Measurements from ENCODE around the gene ABCB1. TPM values are rescaled to one million over a fixed set of nuclear protein-coding genes. Genes with fewer than 3 reads are reported as not detected.

The ABCB1 gene
- polyA plus RNA-seq, 1 donor (not counting 4 experiments of a cell fraction or from before 2014, with no cell fraction given) = 0.13 TPM

- H3K4me3 ChIP-seq (ENCODE audit: control insufficient read depth in 2 of 3, extremely low read depth in 1 of 3, insufficient read depth in 2 of 3, low read depth in 1 of 3, low read length in 3 of 3) = no peak overlapping the region
- H3K27ac ChIP-seq (ENCODE audit: control insufficient read depth, insufficient read depth, low read length) = no peak overlapping the region
- H3K79me2 ChIP-seq (ENCODE audit: control insufficient read depth, insufficient read depth, low read length) = no peaks in the 10 kb centered on the region
- dilution Hi-C loops (cut with MboI; ENCODE audit: extremely low pct_ligation_motif_present, low sequenced_read_pairs) = no loop called here
- TF ChIP-seq EZH2 (IDR thresholded peaks at IDR 0.05; ENCODE audit: low read length) = no peak
- no peak for TF ChIP-seq CTCF (optimal IDR thresholded peaks at IDR 0.05 in 1 of 3, IDR thresholded peaks at IDR 0.05 in 1 of 3, conservative IDR thresholded peaks at IDR 0.05 in 1 of 3; ENCODE audit: extremely low read depth in 1 of 3, insufficient read depth in 2 of 3, low read length in 3 of 3)
- no peaks in the 10 kb centered on the region for H4K20me1 ChIP-seq (ENCODE audit: control insufficient read depth, extremely low read depth, insufficient read depth, low read length)
- DNase-seq (ENCODE audit: low read depth, low spot score) (no peak), FAIRE-seq (no peak)
- H2AFZ ChIP-seq (ENCODE audit: control insufficient read depth, low read length) = no peak overlapping the region
- H3K36me3 ChIP-seq (ENCODE audit: control insufficient read depth in 2 of 2, extremely low read depth in 1 of 2, insufficient read depth in 2 of 2, low read length in 2 of 2) = no peaks in the 10 kb centered on the region
- no peaks in the 10 kb centered on the region for H3K9me1 ChIP-seq (ENCODE audit: control insufficient read depth, extremely low read depth, insufficient read depth, low read length)
- no peak overlapping the region for H3K9ac ChIP-seq (ENCODE audit: control insufficient read depth, extremely low read depth, insufficient read depth, low read length)
- no peaks in the 10 kb centered on the region for H3K27me3 ChIP-seq (ENCODE audit: control insufficient read depth, extremely low read depth, insufficient read depth, low read length)
- H3K9me3 ChIP-seq (ENCODE audit: control insufficient read depth, low read depth, low read length) = no peaks in the 10 kb centered on the region
- H3K4me1 ChIP-seq (ENCODE audit: control insufficient read depth, extremely low read depth, insufficient read depth, low read length) = peaks cover 6% of the 10 kb centered on the region
- no peak overlapping the region for H3K4me2 ChIP-seq (ENCODE audit: control insufficient read depth, extremely low read depth, insufficient read depth, low read depth, low read length)
Measured at GRCh38 chr7:87625101-87625500, 24.4 kb upstream of the ABCB1 start.

DNA sequence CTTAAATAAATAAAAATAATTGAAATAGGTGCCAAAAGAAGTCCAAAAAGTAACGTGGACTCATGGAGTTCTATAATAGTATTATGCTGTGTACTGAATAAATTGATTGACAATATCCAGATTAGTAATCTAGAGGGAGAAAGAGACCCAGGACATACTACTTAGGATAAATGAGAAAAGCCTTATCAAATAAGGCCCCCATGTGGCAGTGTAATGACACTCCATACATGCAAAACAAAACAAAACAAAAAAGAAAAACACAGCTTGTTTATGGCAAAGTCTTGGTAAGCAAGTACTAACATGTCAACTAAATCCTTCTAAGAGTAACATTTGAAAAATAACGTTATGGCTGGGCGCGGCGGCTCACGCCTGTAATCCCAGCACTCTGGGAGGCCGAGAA is 23.9 kb upstream of the ABCB1 start:
- no peak overlapping the region for H3K9ac ChIP-seq (ENCODE audit: control insufficient read depth, extremely low read depth, insufficient read depth, low read length)
- H3K27me3 ChIP-seq (ENCODE audit: control insufficient read depth, extremely low read depth, insufficient read depth, low read length) = no peaks in the 10 kb centered on the region
- no peak overlapping the region for H3K27ac ChIP-seq (ENCODE audit: control insufficient read depth, insufficient read depth, low read length)
- no peak overlapping the region for H3K4me2 ChIP-seq (ENCODE audit: control insufficient read depth, extremely low read depth, insufficient read depth, low read depth, low read length)
- no peak overlapping the region for H2AFZ ChIP-seq (ENCODE audit: control insufficient read depth, low read length)
- H3K36me3 ChIP-seq (ENCODE audit: control insufficient read depth in 2 of 2, extremely low read depth in 1 of 2, insufficient read depth in 2 of 2, low read length in 2 of 2) = no peaks in the 10 kb centered on the region
- peaks cover 6% of the 10 kb centered on the region for H3K4me1 ChIP-seq (ENCODE audit: control insufficient read depth, extremely low read depth, insufficient read depth, low read length)
- FAIRE-seq (no peak), DNase-seq (ENCODE audit: low read depth, low spot score) (no peak)
- H3K9me3 ChIP-seq (ENCODE audit: control insufficient read depth, low read depth, low read length) = no peaks in the 10 kb centered on the region
- no peaks in the 10 kb centered on the region for H4K20me1 ChIP-seq (ENCODE audit: control insufficient read depth, extremely low read depth, insufficient read depth, low read length)
- no peak overlapping the region for H3K4me3 ChIP-seq (ENCODE audit: control insufficient read depth in 2 of 3, extremely low read depth in 1 of 3, insufficient read depth in 2 of 3, low read depth in 1 of 3, low read length in 3 of 3)
- TF ChIP-seq EZH2 (IDR thresholded peaks at IDR 0.05; ENCODE audit: low read length) = no peak
- TF ChIP-seq CTCF (optimal IDR thresholded peaks at IDR 0.05 in 1 of 3, IDR thresholded peaks at IDR 0.05 in 1 of 3, conservative IDR thresholded peaks at IDR 0.05 in 1 of 3; ENCODE audit: extremely low read depth in 1 of 3, insufficient read depth in 2 of 3, low read length in 3 of 3) = peak in 1 of 3 experiments; percentile 18
- dilution Hi-C loops (cut with MboI; ENCODE audit: extremely low pct_ligation_motif_present, low sequenced_read_pairs) = no loop called here
- no peaks in the 10 kb centered on the region for H3K79me2 ChIP-seq (ENCODE audit: control insufficient read depth, insufficient read depth, low read length)
- H3K9me1 ChIP-seq (ENCODE audit: control insufficient read depth, extremely low read depth, insufficient read depth, low read length) = no peaks in the 10 kb centered on the region

All from keratinocyte (primary cell).